ENCODE measurements around the gene BLTP3B. TPM values are rescaled to one million over a fixed set of nuclear protein-coding genes. Genes with fewer than 3 reads are reported as not detected.

BLTP3B gene
- total and polyA plus RNA-seq, 2 donors (not counting 1 experiment from before 2014, with no cell fraction given) = 9.1 to 27.4 TPM

- Histone ChIP-seq H4K20me1 (ENCODE audit: control insufficient read depth, insufficient read depth, low read length, poor library complexity, severe bottlenecking) (no peaks in the 10 kb centered on the region), H3K4me1 (ENCODE audit: control insufficient read depth in 2 of 2, insufficient read depth in 2 of 2, low read length in 2 of 2) (peaks cover 8 to 12% of the 10 kb centered on the region in 2 donors), H3K9me3 (ENCODE audit: control extremely low read depth in 1 of 3, control insufficient read depth in 2 of 3, insufficient read depth in 1 of 3, low read length in 2 of 3) (no peaks in the 10 kb centered on the region), H3K4me2 (replicated peaks; ENCODE audit: low read depth, low read length, poor library complexity, severe bottlenecking) (no peak overlapping the region), H3K4me3 (ENCODE audit: control extremely low read depth in 1 of 5, extremely low read depth in 1 of 5, insufficient read depth in 1 of 5, low read depth in 2 of 5, low read length in 4 of 5) (no peak overlapping the region), H3K79me2 (ENCODE audit: control insufficient read depth, insufficient read depth, low read length) (no peaks in the 10 kb centered on the region), H3K27ac (ENCODE audit: low read length in 2 of 2) (no peak overlapping the region), H3K27me3 (replicated peaks in 1 of 4; ENCODE audit: control extremely low read depth in 1 of 4, control insufficient read depth in 3 of 4, insufficient read depth in 4 of 4, low read length in 3 of 4) (no peaks in the 10 kb centered on the region), H3K36me3 (replicated peaks in 1 of 2; ENCODE audit: control extremely low read depth in 1 of 2, control insufficient read depth in 1 of 2, extremely low read depth in 1 of 2, insufficient read depth in 2 of 2, low read length in 1 of 2) (peaks cover 0 to 2% of the 10 kb centered on the region in 2 experiments), H2AFZ (ENCODE audit: insufficient read depth, low read depth, low read length, poor library complexity, severe bottlenecking) (no peak overlapping the region), H3K9ac (ENCODE audit: low read length) (no peak overlapping the region)
- H3K4me3 Mint-ChIP-seq = no peak overlapping the region
- H3K27ac Mint-ChIP-seq = no peak overlapping the region
- ATAC-seq (ENCODE audit: low read depth) (no peak), DNase-seq (no peak)
- TF ChIP-seq EZH2 (IDR thresholded peaks at IDR 0.05; ENCODE audit: borderline replicate concordance, insufficient read depth, low read depth, low read length, poor library complexity, severe bottlenecking) = no peak
- H3K4me1 Mint-ChIP-seq = peaks cover 13% of the 10 kb centered on the region
- H3K9me3 Mint-ChIP-seq (ENCODE audit: insufficient read depth) = no peaks in the 10 kb centered on the region
- WGBS (ENCODE audit: insufficient coverage) = 96% methylated on average over 9 of the region's 10 CpGs
- H3K27me3 Mint-ChIP-seq = no peaks in the 10 kb centered on the region
- ChIA-PET CTCF (interaction anchor here (1.8 to 5.0 kb wide), 2 partner anchors 13 to 30 kb away, joined by 3 to 33 read pairs; no protein-coding TSS in a partner anchor), POLR2A (no interaction called here)
- intact Hi-C loops (cut with micrococcal nuclease) = no loop called here
These were observed 23.6 kb upstream of the BLTP3B start for GRCh38 chr12:100166232-100166631.

- H3K9me3 ChIP-seq (ENCODE audit: control extremely low read depth in 1 of 3, control insufficient read depth in 2 of 3, insufficient read depth in 1 of 3, low read length in 2 of 3) = no peaks in the 10 kb centered on the region
- H2AFZ ChIP-seq (ENCODE audit: insufficient read depth, low read depth, low read length, poor library complexity, severe bottlenecking) = no peak overlapping the region
- no peak for DNase-seq
- Mint-ChIP-seq H3K27me3 (no peaks in the 10 kb centered on the region), H3K27ac (no peak overlapping the region), H3K4me3 (no peak overlapping the region), H3K9me3 (ENCODE audit: insufficient read depth) (no peaks in the 10 kb centered on the region), H3K4me1 (peaks cover 13% of the 10 kb centered on the region)
- H3K27me3 ChIP-seq (replicated peaks in 1 of 4; ENCODE audit: control extremely low read depth in 1 of 4, control insufficient read depth in 3 of 4, insufficient read depth in 4 of 4, low read length in 3 of 4) = no peaks in the 10 kb centered on the region
- no peaks in the 10 kb centered on the region for H4K20me1 ChIP-seq (ENCODE audit: control insufficient read depth, insufficient read depth, low read length, poor library complexity, severe bottlenecking)
- peaks cover 0 to 2% of the 10 kb centered on the region in 2 experiments for H3K36me3 ChIP-seq (replicated peaks in 1 of 2; ENCODE audit: control extremely low read depth in 1 of 2, control insufficient read depth in 1 of 2, extremely low read depth in 1 of 2, insufficient read depth in 2 of 2, low read length in 1 of 2)
- CTCF ChIA-PET = interaction anchor here (1.8 to 5.0 kb wide), 2 partner anchors 12 to 31 kb away, joined by 3 to 33 read pairs; no protein-coding TSS in a partner anchor
- intact Hi-C loops (cut with micrococcal nuclease) = no loop called here
- H3K4me2 ChIP-seq (replicated peaks; ENCODE audit: low read depth, low read length, poor library complexity, severe bottlenecking) = no peak overlapping the region
- peaks cover 8 to 12% of the 10 kb centered on the region in 2 donors for H3K4me1 ChIP-seq (ENCODE audit: control insufficient read depth in 2 of 2, insufficient read depth in 2 of 2, low read length in 2 of 2)
- ATAC-seq (ENCODE audit: low read depth) = no peak
- WGBS (ENCODE audit: insufficient coverage) = no CpG with 5 or more reads among the region's 3 CpGs
- TF ChIP-seq CTCF (IDR thresholded peaks at IDR 0.05) = no peak
- no peak for TF ChIP-seq EZH2 (IDR thresholded peaks at IDR 0.05; ENCODE audit: borderline replicate concordance, insufficient read depth, low read depth, low read length, poor library complexity, severe bottlenecking)
- POLR2A ChIA-PET = no interaction called here
- no peaks in the 10 kb centered on the region for H3K79me2 ChIP-seq (ENCODE audit: control insufficient read depth, insufficient read depth, low read length)
- no peak overlapping the region for H3K9ac ChIP-seq (ENCODE audit: low read length)
- no peak overlapping the region for H3K27ac ChIP-seq (ENCODE audit: low read length in 2 of 2)
- H3K4me3 ChIP-seq (ENCODE audit: control extremely low read depth in 1 of 5, extremely low read depth in 1 of 5, insufficient read depth in 1 of 5, low read depth in 2 of 5, low read length in 4 of 5) = no peak overlapping the region
These were observed 22.7 kb upstream of the BLTP3B start for GRCh38 chr12:100165356-100165755.
